NK-92 (cell line): ENCODE measurements around the gene MRPL55.
"Not testable (repeated sequence)": the region's sequence is repeated elsewhere in the genome, so short reads cannot be mapped to it uniquely, and the experiment has no call there.

ENCODE experiments used
- DNase-seq: peaks from one replicate; lab custom pipeline; 2025; ENCODE audit not compliant: unreplicated experiment; lab: John Stamatoyannopoulos, UW

Gene MRPL55

DNA sequence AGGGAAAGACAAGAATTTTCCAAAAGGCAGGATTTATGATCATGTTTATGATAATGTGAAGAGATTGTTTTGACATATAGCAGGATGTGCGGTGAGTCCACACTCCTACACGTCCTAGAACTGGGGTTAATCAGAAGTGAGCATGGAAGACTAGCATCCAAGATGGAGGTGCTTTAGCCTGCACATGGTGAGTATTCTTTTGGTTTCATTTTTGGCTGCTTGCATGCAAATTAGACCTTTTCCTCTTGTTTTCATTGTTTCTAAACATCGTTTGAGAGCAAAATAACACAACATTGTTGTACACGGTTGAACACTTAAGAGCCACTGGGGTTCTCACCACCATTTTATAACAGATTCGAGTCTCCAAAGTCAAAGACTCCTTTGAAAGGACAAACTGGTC lies 16.1 kb upstream of the MRPL55 start:
- DNase-seq = no peak

DNA sequence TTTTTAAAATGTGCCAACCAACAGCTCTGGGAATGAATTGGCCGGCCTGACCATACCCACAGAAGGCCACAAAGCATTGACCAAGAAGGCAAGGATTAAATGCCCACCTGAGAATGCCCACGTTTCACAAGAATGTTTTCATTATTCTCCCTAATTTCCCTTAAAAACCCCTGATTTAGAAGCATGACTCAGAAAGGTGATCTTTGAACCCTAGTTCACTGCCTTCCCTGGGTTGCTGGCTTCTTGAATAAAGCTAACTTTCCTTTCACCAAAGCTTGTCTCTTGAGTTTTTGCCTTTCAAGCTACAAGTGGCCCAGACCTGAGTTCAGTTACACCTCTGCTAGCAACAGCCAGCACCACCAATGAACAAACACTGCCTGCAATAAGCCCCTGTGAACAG lies 14.4 kb upstream of the MRPL55 start:
- DNase-seq = no peak

DNA sequence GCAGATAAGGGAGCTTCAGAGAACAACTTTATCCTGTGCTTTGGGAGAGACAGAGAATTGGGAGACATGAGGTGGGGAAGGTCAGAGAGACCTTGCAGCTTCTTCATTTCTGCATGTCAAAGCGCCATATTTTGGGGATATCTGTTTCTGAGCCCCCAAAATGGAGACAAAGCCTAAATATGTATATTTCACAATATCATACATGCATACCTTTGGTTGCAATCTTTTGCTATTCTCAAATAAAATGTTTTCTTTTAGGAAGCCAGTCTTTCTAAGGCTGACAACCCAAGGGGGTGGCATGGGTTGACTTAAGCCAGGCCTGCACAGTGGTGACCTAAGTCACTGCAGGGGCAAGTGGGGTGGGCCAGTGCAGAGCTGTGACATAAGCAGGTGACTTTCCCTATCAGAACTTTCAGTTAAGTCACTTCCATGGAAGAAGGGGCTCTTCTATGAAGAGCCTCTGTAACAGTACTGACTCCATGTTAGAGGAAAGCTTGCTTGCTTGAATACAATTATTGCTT lies 13.9 kb upstream of the MRPL55 start:
- DNase-seq = no peak

DNA sequence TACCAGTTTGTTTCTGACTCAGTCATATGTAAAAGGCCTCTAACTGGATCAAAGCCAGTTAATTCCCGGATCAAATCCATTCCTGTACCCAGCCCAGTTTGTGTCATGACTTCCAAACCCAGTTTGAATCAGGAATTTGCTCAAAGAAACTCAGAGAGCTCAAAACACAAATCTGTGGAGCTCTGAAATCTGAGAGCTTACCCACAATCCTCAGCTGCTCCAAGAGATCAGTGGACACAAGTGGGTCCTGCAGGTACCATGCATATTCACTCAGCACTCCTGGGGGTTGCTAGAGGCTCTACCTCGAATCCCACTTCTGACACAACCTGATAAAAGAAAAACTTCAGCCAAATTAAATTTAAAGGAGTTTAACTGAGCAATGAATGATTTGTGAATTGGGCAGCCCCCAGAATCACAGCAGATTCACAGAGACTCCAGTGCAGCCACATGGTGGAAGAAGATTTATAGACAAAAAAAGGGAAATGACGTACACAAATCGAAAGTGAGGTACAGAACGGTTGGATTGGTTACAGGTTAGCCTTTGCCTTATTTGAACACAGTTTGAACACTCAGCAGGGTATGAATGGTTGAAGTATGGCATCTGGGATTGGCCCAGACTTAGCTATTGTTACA lies 11.9 kb upstream of the MRPL55 start:
- no peak for DNase-seq

GRCh38 chr1:228120351-228120750 lies 11.3 kb upstream of the MRPL55 start:
- no peak for DNase-seq

DNA sequence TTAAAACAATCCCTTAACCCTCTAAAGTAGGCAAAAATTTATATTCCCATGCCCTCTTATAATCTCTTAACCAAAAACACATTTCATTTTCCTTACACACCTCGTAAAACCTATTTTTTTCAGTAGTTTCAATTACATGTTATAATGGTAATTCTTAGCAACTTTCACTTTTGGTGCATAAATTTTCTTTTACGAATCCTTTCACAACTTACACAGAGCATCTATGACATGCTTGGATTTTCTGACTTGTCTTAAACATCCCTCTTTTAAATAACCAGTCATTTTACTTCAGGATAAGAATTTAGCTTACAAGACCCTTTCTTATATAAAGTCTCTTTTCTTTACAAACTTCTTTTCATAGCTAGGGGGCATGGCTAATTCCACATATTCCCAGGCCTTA lies 8.9 kb upstream of the MRPL55 start:
- no peak for DNase-seq

DNA sequence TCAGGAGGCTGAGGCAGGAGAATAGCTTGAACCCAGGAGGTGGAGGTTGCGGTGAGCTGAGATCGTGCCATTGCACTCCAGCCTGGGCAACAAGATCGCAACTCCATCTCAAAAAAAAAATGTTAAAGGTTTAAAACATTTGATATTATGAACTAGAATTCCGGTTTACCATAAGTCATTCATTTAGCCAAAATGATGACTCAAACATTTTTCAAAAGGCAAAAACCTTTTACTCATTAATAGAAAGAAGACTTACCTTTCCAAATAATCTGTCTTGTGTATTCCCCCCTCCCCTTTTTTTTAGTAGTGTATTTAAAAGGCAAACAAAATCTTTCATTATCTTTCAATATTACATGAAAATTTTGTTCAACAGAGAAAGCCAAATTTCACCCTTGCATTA lies 8.2 kb upstream of the MRPL55 start:
- DNase-seq = no peak

DNA sequence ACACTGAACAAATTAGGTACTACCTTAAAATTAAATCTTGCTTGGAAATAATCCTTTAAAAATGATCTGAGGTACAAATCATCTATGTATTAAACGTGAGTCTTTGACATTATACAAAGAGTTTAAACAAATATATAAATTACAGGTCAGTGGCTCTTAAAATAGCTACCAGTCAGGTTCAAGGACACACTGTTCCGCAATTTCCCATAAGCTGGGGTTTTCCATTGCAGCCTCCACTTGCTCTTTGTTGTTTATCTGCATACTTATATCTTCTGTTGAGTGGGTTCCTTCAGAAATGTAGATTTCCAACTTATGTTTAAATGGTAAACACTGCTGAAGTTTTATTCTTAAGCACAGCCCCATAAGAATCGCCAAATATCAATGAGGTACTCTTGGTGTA lies 5.7 kb upstream of the MRPL55 start:
- DNase-seq = no peak

GRCh38 chr1:228112617-228113016 lies 3.5 kb upstream of the MRPL55 start:
- DNase-seq = no peak

- no peak for DNase-seq
Observed at GRCh38 chr1:228112167-228112566, 3.1 kb upstream of the MRPL55 start.

DNA sequence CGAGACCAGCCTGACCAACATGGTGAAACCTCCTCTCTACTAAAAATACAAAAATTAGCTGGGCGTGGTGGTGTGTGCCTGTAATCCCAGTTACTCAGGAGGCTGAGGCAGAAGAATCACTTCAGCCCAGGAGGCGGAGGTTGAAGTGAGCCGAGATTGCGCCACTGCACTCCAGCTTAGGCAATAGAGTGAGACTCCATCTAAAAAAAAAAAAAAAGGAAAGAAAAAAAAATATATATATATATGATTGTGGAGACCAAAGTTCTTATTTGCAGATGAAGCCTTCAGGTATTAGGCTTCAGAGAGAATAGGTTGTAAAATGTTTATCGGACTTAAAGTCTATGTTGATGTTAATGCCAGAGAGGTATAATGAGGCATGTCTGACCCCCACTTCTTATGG lies 2.2 kb upstream of the MRPL55 start:
- DNase-seq = not testable (repeated sequence)

- no peak for DNase-seq
Observed at GRCh38 chr1:228110556-228110955, 1.5 kb upstream of the MRPL55 start.

DNA sequence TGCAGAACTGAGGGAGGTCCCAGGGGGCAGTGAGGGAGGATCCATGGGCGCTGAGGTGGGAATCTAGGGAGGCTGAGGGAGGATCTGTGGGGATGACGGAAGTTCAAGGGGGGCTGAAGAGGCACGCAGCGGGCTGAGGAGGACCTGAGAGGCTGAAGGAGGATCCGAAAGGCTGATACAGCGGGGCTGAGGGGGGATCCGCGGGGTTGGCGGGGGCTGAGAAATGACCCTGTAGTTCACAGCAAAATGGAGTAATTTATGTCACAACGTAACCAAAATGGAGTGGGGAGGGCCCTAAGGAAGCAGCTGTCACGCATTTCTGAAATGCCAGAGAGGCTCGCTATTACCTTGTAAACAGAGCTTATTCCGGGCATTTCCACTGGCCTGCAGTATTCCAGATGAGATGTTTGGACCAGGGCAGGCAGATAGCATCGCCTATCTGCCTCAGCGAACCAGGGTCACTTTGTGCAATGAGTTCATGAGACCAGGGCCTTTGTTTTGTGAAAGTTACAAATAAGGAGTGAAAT lies 926 bp upstream of the MRPL55 start:
- DNase-seq = no peak

DNA sequence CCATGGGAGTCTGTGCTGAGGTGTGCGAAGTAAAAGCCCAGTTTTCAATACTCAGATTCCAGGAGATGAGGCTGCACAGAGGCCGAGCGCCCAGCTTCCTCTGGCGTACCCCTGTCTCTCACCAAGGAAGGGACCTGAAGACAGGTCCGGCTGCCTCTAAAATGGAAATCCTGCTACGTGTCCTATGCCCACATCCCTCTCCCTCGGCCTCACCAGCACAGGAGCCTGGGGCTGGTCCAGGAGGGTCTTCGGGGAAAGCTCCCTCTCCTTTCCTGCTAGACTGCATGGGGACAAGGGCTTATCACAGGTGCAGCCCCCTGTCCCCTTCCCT lies 392 bp downstream of the MRPL55 start:
- no peak for DNase-seq

GRCh38 chr1:228108055-228108690 lies 926 bp downstream of the MRPL55 start:
- DNase-seq = no peak

DNA sequence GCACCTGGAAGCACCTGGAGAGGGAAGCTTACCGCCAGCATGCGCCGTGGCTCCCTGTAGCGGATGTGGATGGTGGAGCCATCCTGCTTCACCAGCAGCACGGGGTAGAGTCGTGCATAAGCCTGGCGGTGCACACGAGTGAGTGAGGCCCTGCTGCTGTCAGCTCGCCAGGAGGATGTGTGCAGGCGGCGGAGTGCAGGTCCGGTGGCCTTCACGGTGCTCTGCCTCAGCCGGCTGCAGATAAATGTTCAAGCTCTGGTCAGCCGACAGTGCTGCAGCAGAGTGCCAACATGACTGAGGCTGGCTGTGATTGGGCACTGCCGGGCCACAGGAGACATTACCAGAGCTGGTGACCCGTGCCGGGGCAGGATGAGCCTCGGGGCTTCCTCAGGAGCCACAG lies 1.5 kb downstream of the MRPL55 start:
- DNase-seq = no peak

DNA sequence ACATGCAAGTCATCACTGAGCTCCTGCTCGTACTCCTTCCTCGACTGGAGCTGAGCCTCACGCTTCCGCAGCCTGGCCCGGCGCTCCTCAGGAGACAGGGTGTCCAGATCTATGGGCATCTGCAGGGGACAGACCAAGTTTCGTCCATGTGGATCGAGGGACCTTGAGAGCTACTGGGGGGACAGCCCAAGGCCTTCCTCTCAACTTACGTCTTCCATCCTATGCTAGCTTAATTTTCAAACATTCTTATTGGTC lies 2.4 kb downstream of the MRPL55 start:
- no peak for DNase-seq

DNA sequence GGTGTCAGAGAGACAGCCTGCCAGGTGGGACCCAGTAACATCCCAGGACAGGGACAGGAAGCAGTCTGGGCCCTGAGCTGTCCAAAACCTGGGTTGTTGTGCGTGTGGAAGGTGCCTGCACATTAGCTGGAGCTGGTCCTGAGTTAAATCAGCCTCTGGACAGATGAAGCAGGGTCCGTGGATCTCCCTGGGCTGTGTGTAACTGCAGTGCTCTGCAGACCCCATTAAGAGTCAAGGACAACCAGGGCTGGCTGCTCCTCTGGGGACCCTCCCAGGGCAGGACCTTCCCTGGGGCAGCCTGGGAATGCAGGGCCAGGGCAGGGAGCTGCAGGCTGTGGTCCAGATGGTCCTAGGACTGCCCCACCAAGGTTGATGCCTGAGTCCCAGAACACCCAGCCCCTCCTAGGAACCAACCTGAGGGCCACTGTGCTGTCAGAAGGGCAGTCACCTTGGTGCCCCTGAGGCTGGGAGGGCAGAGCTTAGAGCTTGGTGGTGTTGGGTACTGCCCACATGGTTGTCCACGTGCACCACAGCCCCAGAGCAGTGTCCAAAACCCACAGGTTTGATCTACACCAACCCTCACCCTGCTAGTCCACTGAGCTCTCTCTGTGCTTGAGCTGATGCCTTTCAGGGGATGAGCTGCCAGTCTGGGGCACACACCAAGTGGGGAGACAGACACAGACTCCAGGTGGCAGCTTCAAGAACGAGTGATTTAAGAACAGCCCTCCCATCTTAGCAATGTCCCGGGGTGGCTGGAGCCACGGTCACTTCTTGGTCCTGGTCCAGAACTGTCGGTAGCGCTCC lies 2.9 kb downstream of the MRPL55 start:
- DNase-seq = no peak

- no peak for DNase-seq
Observed at GRCh38 chr1:228105270-228105995, 3.7 kb downstream of the MRPL55 start.

GRCh38 chr1:228104526-228105269 lies 4.4 kb downstream of the MRPL55 start:
- DNase-seq = no peak
